HFF-Myc (cell line): ENCODE data around the gene CMTR2.
A peak's percentile ranks its signal among the peaks of the same experiment; 100 is the strongest.
"Not testable (repeated sequence)": the region's sequence is repeated elsewhere in the genome, so short reads cannot be mapped to it uniquely, and the experiment has no call there.

Experiments
- DNase-seq: peaks from one replicate; pipeline ENCODE4 v3.0.0-alpha.2; 2011; ENCODE audit warnings: low read depth; ENCODE audit errors: extremely low read depth
- H3K4me3 ChIP-seq: replicated peaks from 2 replicates; pipeline ENCODE4 v1.5.1; 2011; ENCODE audit warnings: low read depth, mild to moderate bottlenecking, control low read depth, low read length
- TF ChIP-seq, protein P1 (sequence below): IDR thresholded peaks from 2 replicates; pipeline ENCODE4 v1.5.1; 2012; ENCODE audit warnings: mild to moderate bottlenecking, low read depth, low read length, control low read depth; ENCODE audit errors: missing control alignments

Gene CMTR2

DNA sequence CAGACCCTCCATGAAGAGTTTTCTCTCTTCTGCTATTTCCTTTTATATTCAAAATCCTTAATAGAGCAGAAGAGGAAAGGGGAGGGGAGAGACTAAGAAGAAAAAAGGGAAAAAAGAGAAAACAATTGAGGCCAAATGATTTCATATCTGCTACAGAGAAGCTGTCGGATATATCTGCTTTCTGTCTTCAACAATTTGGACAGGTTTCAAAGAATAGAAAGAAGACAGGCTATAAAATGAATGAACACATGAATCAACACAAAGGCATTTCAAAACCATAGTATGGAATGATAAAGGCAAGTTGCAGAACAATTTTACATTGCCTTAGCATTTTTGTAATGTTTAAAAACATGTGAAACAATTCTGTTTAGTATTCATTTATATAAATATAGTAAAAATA lies 4.7 kb upstream of the CMTR2 start:
- TF ChIP-seq, protein P1, sequence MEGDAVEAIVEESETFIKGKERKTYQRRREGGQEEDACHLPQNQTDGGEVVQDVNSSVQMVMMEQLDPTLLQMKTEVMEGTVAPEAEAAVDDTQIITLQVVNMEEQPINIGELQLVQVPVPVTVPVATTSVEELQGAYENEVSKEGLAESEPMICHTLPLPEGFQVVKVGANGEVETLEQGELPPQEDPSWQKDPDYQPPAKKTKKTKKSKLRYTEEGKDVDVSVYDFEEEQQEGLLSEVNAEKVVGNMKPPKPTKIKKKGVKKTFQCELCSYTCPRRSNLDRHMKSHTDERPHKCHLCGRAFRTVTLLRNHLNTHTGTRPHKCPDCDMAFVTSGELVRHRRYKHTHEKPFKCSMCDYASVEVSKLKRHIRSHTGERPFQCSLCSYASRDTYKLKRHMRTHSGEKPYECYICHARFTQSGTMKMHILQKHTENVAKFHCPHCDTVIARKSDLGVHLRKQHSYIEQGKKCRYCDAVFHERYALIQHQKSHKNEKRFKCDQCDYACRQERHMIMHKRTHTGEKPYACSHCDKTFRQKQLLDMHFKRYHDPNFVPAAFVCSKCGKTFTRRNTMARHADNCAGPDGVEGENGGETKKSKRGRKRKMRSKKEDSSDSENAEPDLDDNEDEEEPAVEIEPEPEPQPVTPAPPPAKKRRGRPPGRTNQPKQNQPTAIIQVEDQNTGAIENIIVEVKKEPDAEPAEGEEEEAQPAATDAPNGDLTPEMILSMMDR: no peak
- H3K4me3 ChIP-seq: no peak overlapping the region
- DNase-seq: no peak

- H3K4me3 ChIP-seq, DNase-seq: not testable (repeated sequence)
Measured at GRCh38 chr16:71292095-71292494, 2.9 kb upstream of the CMTR2 start.

- TF ChIP-seq, protein P1: no peak
- H3K4me3 ChIP-seq: peak overlapping the region; percentile 81
- no peak for DNase-seq
Measured at GRCh38 chr16:71289732-71290062, 495 bp upstream of the CMTR2 start.

DNA sequence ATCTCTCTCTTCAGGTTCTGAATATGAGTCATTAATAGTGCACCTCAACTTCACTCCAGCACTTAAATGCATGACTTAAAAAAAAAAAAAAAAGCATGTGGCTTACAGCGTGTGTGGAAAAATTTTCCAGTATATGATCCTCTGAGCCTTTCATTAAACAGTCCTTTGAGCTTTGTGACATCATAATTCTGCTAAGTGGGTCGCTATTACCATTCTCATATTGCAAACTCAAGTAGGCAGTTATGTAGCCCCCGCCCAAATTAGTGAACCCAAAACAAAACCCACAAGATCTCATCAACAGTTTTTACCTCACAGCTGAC lies 672 bp downstream of the CMTR2 start:
- H3K4me3 ChIP-seq: peak overlapping the region; percentile 81
- no peak for DNase-seq
- TF ChIP-seq, protein P1: no peak

GRCh38 chr16:71287911-71288310 lies 1.3 kb downstream of the CMTR2 start:
- TF ChIP-seq, protein P1: no peak
- peak overlapping the region; percentile 81 for H3K4me3 ChIP-seq
- no peak for DNase-seq

GRCh38 chr16:71287454-71287853 lies 1.7 kb downstream of the CMTR2 start:
- no peak overlapping the region for H3K4me3 ChIP-seq
- TF ChIP-seq, protein P1: no peak
- DNase-seq: no peak

GRCh38 chr16:71283612-71284011 lies 5.6 kb downstream of the CMTR2 start:
- no peak for DNase-seq
- H3K4me3 ChIP-seq: no peak overlapping the region
- TF ChIP-seq, protein P1: no peak
